GM03348 (cell line): ENCODE data around the gene NVL.

Source experiments
- DNase-seq: peaks from one replicate; pipeline ENCODE4 v3.0.0; 2012; ENCODE audit warnings: low spot score

NVL gene

DNA sequence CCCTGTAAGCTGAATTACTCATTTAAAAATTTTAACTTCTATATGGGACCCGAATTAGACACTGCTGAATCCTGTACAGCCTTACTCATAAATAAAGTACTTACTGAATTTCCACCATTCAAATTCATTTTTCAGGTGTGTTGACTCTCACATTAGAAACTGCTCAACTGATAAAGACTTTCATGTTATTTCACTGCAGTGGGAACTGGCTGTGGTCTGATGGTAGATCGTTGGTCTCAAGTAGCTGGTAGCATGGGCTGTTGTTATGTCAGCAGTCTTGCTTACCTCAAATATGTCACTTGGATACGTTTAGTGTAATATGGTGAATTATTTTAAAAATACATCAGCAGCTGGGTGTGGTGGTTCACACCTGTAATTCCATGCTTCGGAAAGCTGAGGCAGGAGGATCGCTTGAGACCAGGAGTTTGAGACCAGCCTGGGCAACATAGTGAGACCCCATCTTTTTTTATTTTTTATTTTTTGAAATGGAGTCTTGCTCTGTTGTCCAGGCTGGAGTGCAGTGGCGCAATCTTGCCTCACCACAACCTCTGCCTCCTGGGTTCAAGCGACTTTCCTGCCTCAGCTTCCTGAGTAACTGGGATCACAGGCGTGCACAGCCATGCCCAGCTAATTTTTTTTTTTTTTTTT, 136.5 kb downstream of the NVL start:
- no peak for DNase-seq

DNA sequence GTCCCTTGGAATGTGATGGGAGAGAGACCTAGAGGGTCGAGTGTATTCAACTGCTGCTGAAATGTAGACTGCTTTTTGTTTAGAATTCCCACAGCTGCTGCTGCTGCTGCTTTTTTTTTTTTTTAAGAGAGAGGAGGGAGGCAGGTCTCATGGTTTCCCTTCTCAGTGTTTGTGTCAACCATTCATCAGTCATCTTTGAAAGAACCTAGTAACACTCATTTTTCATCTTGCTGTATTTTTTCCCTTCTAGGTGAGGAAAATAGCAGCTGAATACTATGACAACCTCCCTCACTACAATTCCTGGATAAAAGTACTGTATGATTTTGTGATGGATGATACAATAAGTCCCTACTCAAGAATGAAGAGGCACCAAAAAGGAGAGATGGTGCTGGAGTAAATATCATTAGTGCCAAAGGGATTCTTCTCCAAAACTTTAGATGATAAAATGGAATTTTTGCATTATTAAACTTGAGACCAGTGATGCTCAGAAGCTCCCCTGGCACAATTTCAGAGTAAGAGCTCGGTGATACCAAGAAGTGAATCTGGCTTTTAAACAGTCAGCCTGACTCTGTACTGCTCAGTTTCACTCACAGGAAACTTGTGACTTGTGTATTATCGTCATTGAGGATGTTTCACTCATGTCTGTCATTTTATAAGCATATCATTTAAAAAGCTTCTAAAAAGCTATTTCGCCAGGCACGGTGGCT, 137.7 kb downstream of the NVL start:
- DNase-seq: no peak

- DNase-seq: no peak
These were observed 140.4 kb downstream of the NVL start for GRCh38 chr1:224189561-224189960.

DNA sequence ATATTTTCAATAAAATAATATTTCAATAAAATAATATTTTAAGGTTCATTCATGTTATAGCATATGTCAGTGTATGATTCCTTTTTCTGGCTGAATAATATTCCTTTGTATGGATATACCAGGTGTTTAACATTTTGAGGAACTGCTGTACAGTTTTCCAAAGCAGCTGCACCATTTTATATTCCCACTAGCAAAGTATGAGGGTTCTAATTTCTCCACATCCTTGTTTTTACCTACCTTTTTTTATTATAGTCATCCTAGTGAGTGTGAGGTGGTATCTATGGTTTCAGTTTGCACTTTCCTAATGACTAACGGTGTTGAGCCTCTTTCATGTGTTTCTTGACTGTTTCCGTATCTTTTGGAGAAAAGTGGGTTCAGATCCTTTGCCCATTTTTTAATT, 141.7 kb downstream of the NVL start:
- no peak for DNase-seq

GRCh38 chr1:224185208-224185607, 144.8 kb downstream of the NVL start:
- DNase-seq: no peak

DNA sequence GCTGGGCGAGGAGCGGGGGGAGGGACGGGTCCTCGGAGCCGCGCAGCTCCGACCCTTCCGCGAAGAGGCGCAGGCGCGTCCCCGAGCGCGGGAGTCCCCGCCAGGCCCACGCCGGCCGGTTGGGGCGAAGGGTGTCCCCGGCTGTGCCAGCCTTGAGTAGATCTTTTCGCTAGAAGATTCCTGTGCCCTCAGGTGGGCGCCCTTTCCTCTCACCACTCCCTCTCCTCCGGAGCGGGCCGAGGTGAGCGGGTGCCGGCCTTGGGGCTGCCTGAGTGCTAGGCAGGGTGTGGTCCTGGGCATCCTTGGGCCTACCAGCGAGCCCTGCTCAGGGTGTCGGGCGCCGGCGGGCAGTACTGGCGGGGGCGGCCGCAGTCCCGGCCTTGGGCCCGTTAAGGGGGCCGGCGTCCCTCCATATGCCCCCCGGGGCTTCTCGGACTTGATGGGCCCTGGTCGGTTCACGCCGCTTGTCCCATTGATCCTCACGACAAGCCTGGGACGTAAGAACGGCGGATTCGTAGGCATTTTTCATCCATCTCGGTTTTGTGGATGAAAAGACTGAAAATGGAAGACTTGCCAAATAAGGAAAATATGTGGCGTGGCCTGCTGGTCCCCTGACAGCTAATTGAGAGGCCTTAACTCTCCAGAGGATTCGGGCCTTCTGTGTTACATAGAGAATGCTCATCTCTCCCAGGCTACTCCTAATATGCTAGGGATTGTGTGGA, 146.2 kb downstream of the NVL start:
- DNase-seq: peak; percentile 85

DNA sequence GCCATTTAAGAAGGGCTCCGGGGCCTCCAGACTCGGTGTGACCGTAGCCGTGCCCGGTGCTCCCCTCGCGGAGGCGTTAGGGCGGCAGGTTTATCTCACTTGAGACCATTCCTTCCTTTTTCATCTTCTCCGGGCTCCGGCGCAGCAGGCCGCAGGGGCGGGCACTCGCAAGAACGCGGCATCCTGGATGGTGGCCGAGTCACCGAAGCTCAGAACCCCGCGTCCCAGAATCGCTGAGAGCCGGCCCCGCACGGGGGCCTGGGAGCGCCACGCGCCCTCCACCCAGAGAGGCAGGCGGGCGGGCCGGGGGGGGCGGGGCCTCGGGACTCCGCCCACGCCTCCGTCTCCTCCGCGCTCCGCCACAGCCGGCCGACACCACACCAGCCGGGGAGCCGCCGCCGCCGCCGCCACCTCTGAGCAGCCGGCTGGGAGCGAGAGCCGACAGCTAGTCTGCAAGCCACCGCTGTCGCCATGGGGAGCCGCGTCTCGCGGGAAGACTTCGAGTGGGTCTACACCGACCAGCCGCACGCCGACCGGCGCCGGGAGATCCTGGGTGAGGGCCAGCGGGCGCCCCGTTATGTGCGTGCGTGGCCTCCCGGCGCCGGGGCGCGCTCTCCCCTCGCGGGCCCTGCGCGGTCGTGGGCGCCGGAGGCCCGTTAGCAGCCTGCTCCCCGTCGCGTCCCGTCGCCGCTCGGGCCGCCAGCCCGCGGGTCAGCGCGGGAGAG, 146.9 kb downstream of the NVL start, which contains the start of gene DEGS1:
Gene DEGS1 (plus strand): TSS at position 375 of the 725 bp plus-strand sequence. CDS start 97 bp downstream, at position 472.
- peak; percentile 98 for DNase-seq

GRCh38 chr1:224182057-224182865, 147.7 kb downstream of the NVL start:
- no peak for DNase-seq

DNA sequence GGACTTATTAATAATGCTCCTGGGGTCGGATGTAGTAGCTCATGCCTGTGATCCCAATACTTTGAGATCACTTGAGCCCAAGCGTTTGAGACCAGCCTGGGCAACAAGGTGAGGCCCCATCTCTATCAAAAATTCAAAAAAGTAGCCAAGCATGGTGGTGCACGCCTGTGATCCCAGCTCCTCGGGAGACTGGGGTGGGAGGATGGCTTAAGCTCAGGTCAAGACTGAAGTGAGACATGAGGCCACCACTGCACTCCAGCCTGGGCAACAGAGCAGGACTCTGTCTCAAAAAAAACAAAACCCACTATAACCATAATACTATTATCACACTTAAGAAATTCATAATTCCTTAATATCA, 148.5 kb downstream of the NVL start:
- DNase-seq: no peak

- no peak for DNase-seq
These were observed 149.1 kb downstream of the NVL start for GRCh38 chr1:224180783-224181452.

- DNase-seq: no peak
These were observed 151.1 kb downstream of the NVL start for GRCh38 chr1:224178894-224179293.

- no peak for DNase-seq
These were observed 152.5 kb downstream of the NVL start for GRCh38 chr1:224177356-224177999.
